SK-N-SH (cell line): Measurements from ENCODE around the gene SND1. TPM values are rescaled to one million over a fixed set of nuclear protein-coding genes. Genes with fewer than 3 reads are reported as not detected.

Source experiments
- CTCF ChIA-PET: fragments of 300-600, 350-600 bp; formaldehyde crosslinking; extraction: SDS; loops from one replicate; lab custom pipeline; 2021; lab: Yijun Ruan, JAX
- POLR2A ChIA-PET: fragments of 350-600 bp; sonication (Branson Sonifier 250); formaldehyde crosslinking; extraction: SDS; loops from one replicate; lab custom pipeline; 2020; ENCODE audit warnings: antibody characterized with exemption, inconsistent platforms; lab: Yijun Ruan, JAX
- DNase-seq: peaks from one replicate; pipeline ENCODE4 v3.0.0; 2012
- H2AFZ ChIP-seq: fragments of 200-600 bp; sonication (generic); 2 replicates; pipeline ENCODE4 v1.8.1; 2016; ENCODE audit warnings: antibody characterized with exemption, mild to moderate bottlenecking, low read depth
- H3F3A ChIP-seq: fragments of 200-600 bp; sonication (generic); replicated peaks from 2 replicates; pipeline ENCODE3; 2016; ENCODE audit warnings: antibody characterized with exemption, mild to moderate bottlenecking; ENCODE audit not compliant: insufficient read depth
- H3K27ac ChIP-seq, 2 experiments: fragments of 200-500 bp in 1 of 2; fragments of 200-600 bp in 1 of 2; sonication (Bioruptor generic) in 1 of 2; sonication (generic), shearing (Covaris generic) in 1 of 2; 2 replicates each; pipeline versions ENCODE4 v1.5.1 to v1.6.1; 2014 to 2016; ENCODE audit warnings: low read depth in 2 of 2, inconsistent platforms in 1 of 2, low read length in 1 of 2, mild to moderate bottlenecking in 1 of 2, mixed read lengths in 1 of 2
- H3K27me3 ChIP-seq: fragments of 200-600 bp; sonication (generic), shearing (Covaris generic); 2 replicates; pipeline ENCODE4 v1.6.1; 2016; ENCODE audit warnings: mixed run types; ENCODE audit not compliant: insufficient read depth
- H3K36me3 ChIP-seq, 2 experiments: fragments of 200-500 bp in 1 of 2; fragments of 200-600 bp in 1 of 2; sonication (Bioruptor generic) in 1 of 2; sonication (generic) in 1 of 2; replicated peaks in 1 of 2; 2 replicates each; pipeline versions ENCODE3 to v1.5.1; 2014 to 2016; ENCODE audit warnings: low read length in 1 of 2, mild to moderate bottlenecking in 1 of 2; ENCODE audit not compliant: insufficient read depth in 2 of 2, control insufficient read depth in 1 of 2
- H3K4me1 ChIP-seq, 2 experiments: fragments of 200-500 bp in 1 of 2; fragments of 200-600 bp in 1 of 2; sonication (Bioruptor generic) in 1 of 2; sonication (generic), shearing (Covaris generic) in 1 of 2; 2 replicates each; pipeline versions ENCODE4 v1.5.1 to v1.6.1; 2014 to 2016; ENCODE audit warnings: low read depth in 1 of 2, low read length in 1 of 2, mixed run types in 1 of 2; ENCODE audit not compliant: insufficient read depth in 2 of 2, control insufficient read depth in 1 of 2
- H3K4me2 ChIP-seq: fragments of 200-600 bp; sonication (generic), shearing (Covaris generic); 2 replicates; pipeline ENCODE4 v1.6.1; 2017; ENCODE audit warnings: mixed run types
- H3K4me3 ChIP-seq, 2 experiments: fragments of 200-500 bp in 1 of 2; fragments of 200-600 bp in 1 of 2; sonication (Bioruptor generic) in 1 of 2; sonication (generic), shearing (Covaris generic) in 1 of 2; 2 replicates each; pipeline versions ENCODE4 v1.5.1 to v1.8.1; 2014 to 2016; ENCODE audit warnings: low read depth in 2 of 2, inconsistent platforms in 1 of 2, low read length in 1 of 2, mild to moderate bottlenecking in 1 of 2, mixed read lengths in 1 of 2, moderate library complexity in 1 of 2
- H3K79me2 ChIP-seq: fragments of 200-600 bp; sonication (generic); 2 replicates; pipeline ENCODE4 v1.8.1; 2017; ENCODE audit warnings: mild to moderate bottlenecking; ENCODE audit not compliant: insufficient read depth
- H3K9ac ChIP-seq: fragments of 200-600 bp; sonication (generic); 2 replicates; pipeline ENCODE4 v1.6.1; 2017; ENCODE audit warnings: mixed run types
- H3K9me2 ChIP-seq: fragments of 200-600 bp; sonication (generic); 2 replicates; pipeline ENCODE4 v1.6.1; 2017; ENCODE audit warnings: mixed run types
- H3K9me3 ChIP-seq: fragments of 200-600 bp; sonication (generic); 2 replicates; pipeline ENCODE4 v1.6.1; 2017; ENCODE audit warnings: mixed run types, mild to moderate bottlenecking, moderate library complexity
- H4K20me1 ChIP-seq: fragments of 200-600 bp; sonication (generic); 2 replicates; pipeline ENCODE4 v1.6.1; 2017; ENCODE audit warnings: mild to moderate bottlenecking, mixed run types; ENCODE audit not compliant: insufficient read depth
- GATA2 ChIP-seq: sonication (generic); formaldehyde crosslinking; IDR thresholded peaks from 2 replicates; pipeline ENCODE4 v1.5.0; 2020; ENCODE audit warnings: mild to moderate bottlenecking, missing genetic modification reagents
- MEF2A ChIP-seq: IDR thresholded peaks from 2 replicates; pipeline ENCODE4 v1.4.0; 2012; ENCODE audit warnings: low read depth, borderline replicate concordance
- NFIC ChIP-seq: IDR thresholded peaks from 2 replicates; pipeline ENCODE4 v1.4.0; 2012; ENCODE audit warnings: borderline replicate concordance
- NRF1 ChIP-seq: IDR thresholded peaks from 2 replicates; pipeline ENCODE4 v1.6.1; 2012; ENCODE audit warnings: low read depth, mild to moderate bottlenecking, low read length
- PBX3 ChIP-seq: IDR thresholded peaks from 2 replicates; pipeline ENCODE4; 2012
- TAF1 ChIP-seq: IDR thresholded peaks from 2 replicates; pipeline ENCODE4 v1.6.1; 2012; ENCODE audit warnings: low read depth, mild to moderate bottlenecking, low read length, moderate library complexity, borderline replicate concordance
- WGBS: methylation state at CpG from one replicate; pipeline ENCODE4 v1.1.6; 2017; ENCODE audit warnings: low lambda C conversion rate; 5-methylcytosine and 5-hydroxymethylcytosine counted together
- polyA plus RNA-seq, 3 experiments: library from polyadenylated mRNA; depleted of rRNA; stranded (reverse); fragments of >200 nt; gene quantifications; 2 replicates each; pipeline ENCODE4 v1.2.3, GENCODE V29; 2012
- TF ChIP-seq, protein P1 (sequence below): IDR thresholded peaks from 2 replicates; pipeline ENCODE4 v1.6.1; 2012; ENCODE audit warnings: mild to moderate bottlenecking, low read depth, low read length, moderate library complexity

The SND1 gene
- polyA plus RNA-seq, 1 of the 3 experiments (the other 2 are of a cell fraction): 165 TPM

DNA sequence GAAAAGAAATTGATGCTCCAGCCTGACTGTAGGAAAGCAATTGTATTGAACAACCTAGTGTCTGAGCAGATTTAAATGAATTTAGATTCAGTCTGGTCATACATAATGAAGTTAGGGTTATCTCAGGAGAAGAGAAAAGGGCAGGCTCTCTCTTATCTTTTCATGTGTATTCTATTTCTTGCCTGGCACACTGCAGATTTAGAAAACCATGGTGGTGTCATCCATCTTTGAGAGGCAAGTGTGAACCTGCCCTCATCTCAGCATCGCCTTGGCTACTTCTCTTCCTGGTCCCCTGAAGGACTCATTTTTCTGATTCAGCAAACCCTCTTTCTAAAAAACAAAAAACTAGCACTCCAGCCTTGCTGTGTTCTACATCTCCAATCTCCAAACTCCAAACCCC lies 241.6 kb downstream of the SND1 start:
- CTCF ChIA-PET: interaction anchor here (0.7 to 1.6 kb wide), 6 partner anchors 9 to 316 kb away, joined by 3 to 6 read pairs (median 3); no protein-coding TSS in a partner anchor

GRCh38 chr7:127894588-127894987 lies 242.6 kb downstream of the SND1 start:
- no peak overlapping the region for H3K4me2 ChIP-seq
- H3K79me2 ChIP-seq: peaks cover 37% of the 10 kb centered on the region; the same call in 1 of the 2 replicates
- ChIA-PET POLR2A (no interaction called here), CTCF (interaction anchor here (1.3 to 1.6 kb wide), 2 partner anchors 9 to 14 kb away, joined by 6 read pairs; no protein-coding TSS in a partner anchor)
- H3K9me2 ChIP-seq: no peaks in the 10 kb centered on the region
- WGBS: 96% methylated on average over 2 of the region's 2 CpGs
- H3K27ac ChIP-seq: peak overlapping the region in 1 of 2 experiments; percentile 80; a peak in 1 of 4 replicates
- DNase-seq: no peak
- peaks cover 26 to 30% of the 10 kb centered on the region in 2 experiments; a peak in 3 of 4 replicates for H3K4me1 ChIP-seq
- H3K9ac ChIP-seq: no peak overlapping the region
- no peak for TF ChIP-seq NFIC
- peaks cover 3% of the 10 kb centered on the region for H3F3A ChIP-seq
- H3K36me3 ChIP-seq: peaks cover 34 to 37% of the 10 kb centered on the region in 2 experiments
- H2AFZ ChIP-seq: no peak overlapping the region
- no peaks in the 10 kb centered on the region for H3K27me3 ChIP-seq
- H4K20me1 ChIP-seq: peaks cover 25% of the 10 kb centered on the region
- no peaks in the 10 kb centered on the region for H3K9me3 ChIP-seq
- H3K4me3 ChIP-seq: no peak overlapping the region

More for the DNA sequence above, 241.6 kb downstream of the SND1 start:
- Histone ChIP-seq H3K27ac (peak overlapping the region in 1 of 2 experiments; percentile 80; a peak in 2 of 4 replicates), H3K9ac (no peak overlapping the region), H3K9me3 (no peaks in the 10 kb centered on the region), H2AFZ (no peak overlapping the region), H3K4me3 (no peak overlapping the region), H3K79me2 (peaks cover 28% of the 10 kb centered on the region; the same call in 1 of the 2 replicates), H3K27me3 (no peaks in the 10 kb centered on the region), H3K9me2 (no peaks in the 10 kb centered on the region), H3K4me1 (peaks cover 22 to 25% of the 10 kb centered on the region in 2 experiments; a peak in 3 of 4 replicates), H3F3A (peaks cover 3% of the 10 kb centered on the region), H3K4me2 (no peak overlapping the region), H4K20me1 (peaks cover 21% of the 10 kb centered on the region), H3K36me3 (peaks cover 41 to 43% of the 10 kb centered on the region in 2 experiments)
- 94% methylated on average over 1 of the region's 1 CpG for WGBS
- TF ChIP-seq PBX3 (no peak), NFIC (no peak), NRF1 (no peak), GATA2 (CRISPR knock-in tag) (peak; percentile 88), TAF1 (no peak), MEF2A (no peak)
- TF ChIP-seq, protein P1, sequence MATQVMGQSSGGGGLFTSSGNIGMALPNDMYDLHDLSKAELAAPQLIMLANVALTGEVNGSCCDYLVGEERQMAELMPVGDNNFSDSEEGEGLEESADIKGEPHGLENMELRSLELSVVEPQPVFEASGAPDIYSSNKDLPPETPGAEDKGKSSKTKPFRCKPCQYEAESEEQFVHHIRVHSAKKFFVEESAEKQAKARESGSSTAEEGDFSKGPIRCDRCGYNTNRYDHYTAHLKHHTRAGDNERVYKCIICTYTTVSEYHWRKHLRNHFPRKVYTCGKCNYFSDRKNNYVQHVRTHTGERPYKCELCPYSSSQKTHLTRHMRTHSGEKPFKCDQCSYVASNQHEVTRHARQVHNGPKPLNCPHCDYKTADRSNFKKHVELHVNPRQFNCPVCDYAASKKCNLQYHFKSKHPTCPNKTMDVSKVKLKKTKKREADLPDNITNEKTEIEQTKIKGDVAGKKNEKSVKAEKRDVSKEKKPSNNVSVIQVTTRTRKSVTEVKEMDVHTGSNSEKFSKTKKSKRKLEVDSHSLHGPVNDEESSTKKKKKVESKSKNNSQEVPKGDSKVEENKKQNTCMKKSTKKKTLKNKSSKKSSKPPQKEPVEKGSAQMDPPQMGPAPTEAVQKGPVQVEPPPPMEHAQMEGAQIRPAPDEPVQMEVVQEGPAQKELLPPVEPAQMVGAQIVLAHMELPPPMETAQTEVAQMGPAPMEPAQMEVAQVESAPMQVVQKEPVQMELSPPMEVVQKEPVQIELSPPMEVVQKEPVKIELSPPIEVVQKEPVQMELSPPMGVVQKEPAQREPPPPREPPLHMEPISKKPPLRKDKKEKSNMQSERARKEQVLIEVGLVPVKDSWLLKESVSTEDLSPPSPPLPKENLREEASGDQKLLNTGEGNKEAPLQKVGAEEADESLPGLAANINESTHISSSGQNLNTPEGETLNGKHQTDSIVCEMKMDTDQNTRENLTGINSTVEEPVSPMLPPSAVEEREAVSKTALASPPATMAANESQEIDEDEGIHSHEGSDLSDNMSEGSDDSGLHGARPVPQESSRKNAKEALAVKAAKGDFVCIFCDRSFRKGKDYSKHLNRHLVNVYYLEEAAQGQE: no peak
- POLR2A ChIA-PET: no interaction called here
- DNase-seq: no peak
